Cardiac fibroblast (primary cell): ENCODE results near the gene CORO2B.

Experiments used
- DNase-seq, 2 donors: peaks; one replicate each; pipeline versions ENCODE4 v3.0.0 to v3.0.0-alpha.2; 2010; ENCODE audit warnings: low read depth in 2 of 2
- H3K4me3 ChIP-seq, 2 donors: replicated peaks in 1 of 2; 1 replicate in 1 of 2; 2 replicates in 1 of 2; pipeline ENCODE4 v1.5.1; 2011; ENCODE audit warnings: low read depth in 2 of 2, low read length in 2 of 2, mild to moderate bottlenecking in 2 of 2, moderate library complexity in 1 of 2
- CTCF ChIP-seq: IDR thresholded peaks from one replicate; pipeline ENCODE4 v1.5.1; 2011; ENCODE audit warnings: low read depth, mild to moderate bottlenecking, low read length, inconsistent platforms

The CORO2B gene

GRCh38 chr15:68578980-68579935 is at the start of gene CORO2B:
Gene CORO2B, plus strand, starts transcription at chr15:68578993. Its CDS starts 270 bp downstream, at chr15:68579263.
- H3K4me3 ChIP-seq: peak within 1 kb of the TSS; percentile 55 to 66
- peak; percentile 53 for DNase-seq
- TF ChIP-seq CTCF: no peak

- no peak overlapping the region for H3K4me3 ChIP-seq
- TF ChIP-seq CTCF: no peak
- no peak for DNase-seq
Observed at GRCh38 chr15:68531387-68532179, 47.2 kb upstream of the CORO2B start.

GRCh38 chr15:68536331-68537095 is 42.3 kb upstream of the CORO2B start:
- no peak overlapping the region for H3K4me3 ChIP-seq
- no peak for TF ChIP-seq CTCF
- peak; percentile 90 to 95 for DNase-seq

GRCh38 chr15:68537097-68537496 is 41.7 kb upstream of the CORO2B start:
- DNase-seq: no peak
- no peak overlapping the region for H3K4me3 ChIP-seq
- no peak for TF ChIP-seq CTCF

- H3K4me3 ChIP-seq: no peak overlapping the region
- no peak for TF ChIP-seq CTCF
- DNase-seq: no peak
Observed at GRCh38 chr15:68537506-68537905, 41.3 kb upstream of the CORO2B start.

GRCh38 chr15:68538311-68538710 is 40.5 kb upstream of the CORO2B start:
- DNase-seq: no peak
- no peak overlapping the region for H3K4me3 ChIP-seq
- TF ChIP-seq CTCF: no peak
